CD4-positive, alpha-beta T cell treated with Interleukin-1 beta for 1 hour (primary cell): ENCODE data around the gene OR8B8.
"Not testable (repeated sequence)": the region's sequence is repeated elsewhere in the genome, so short reads cannot be mapped to it uniquely, and the experiment has no call there.

Experiments
- DNase-seq, 2 donors: peaks; one replicate each; pipeline ENCODE4 v3.0.0-alpha.2; 2020 to 2022

OR8B8 gene

GRCh38 chr11:124441081-124441480, 4.4 kb downstream of the OR8B8 start:
- DNase-seq: no peak

GRCh38 chr11:124440608-124441007, 4.9 kb downstream of the OR8B8 start:
- DNase-seq: no peak

GRCh38 chr11:124434699-124435098, 10.8 kb downstream of the OR8B8 start:
- DNase-seq: no peak

GRCh38 chr11:124429599-124429998, 15.9 kb downstream of the OR8B8 start:
- DNase-seq: no peak

GRCh38 chr11:124424384-124424921, 21.0 kb downstream of the OR8B8 start, which contains the start of gene OR8B4:
OR8B4 (minus strand) TSS chr11:124424871; CDS start chr11:124424871, 0 bp downstream.
- DNase-seq: no peak

GRCh38 chr11:124421043-124421442, 24.5 kb downstream of the OR8B8 start:
- DNase-seq: no peak

GRCh38 chr11:124415356-124415923, 30.1 kb downstream of the OR8B8 start:
- DNase-seq: peak in 1 of 2 donors; percentile 17

- no peak for DNase-seq
Observed at GRCh38 chr11:124409906-124410305, 35.6 kb downstream of the OR8B8 start.

GRCh38 chr11:124405581-124405980, 39.9 kb downstream of the OR8B8 start:
- DNase-seq: no peak

- not testable (repeated sequence) for DNase-seq
Observed at GRCh38 chr11:124403186-124403585, 42.3 kb downstream of the OR8B8 start.

GRCh38 chr11:124402326-124402922, 43.1 kb downstream of the OR8B8 start:
- DNase-seq: peak; percentile 21 to 30

- DNase-seq: no peak
Observed at GRCh38 chr11:124398924-124399323, 46.6 kb downstream of the OR8B8 start, which contains the start of gene OR8B3. OR8B3 (minus strand) TSS chr11:124399024; CDS start chr11:124397351, 1,673 bp downstream.

GRCh38 chr11:124396847-124397246, 48.6 kb downstream of the OR8B8 start:
- not testable (repeated sequence) for DNase-seq

GRCh38 chr11:124394408-124394807, 51.1 kb downstream of the OR8B8 start:
- DNase-seq: no peak
